ENCODE data around the gene EGR2. TPM values are rescaled to one million over a fixed set of nuclear protein-coding genes. Genes with fewer than 3 reads are reported as not detected.

Gene EGR2
- total RNA-seq, 1 experiment from 2014 or later, result 2.6 TPM

GRCh38 chr10:62779487-62780248 is 36.5 kb downstream of the EGR2 start:
- no peak overlapping the region for H3K4me2 ChIP-seq (ENCODE audit: insufficient read depth, insufficient read length, low read length)
- H3K27ac ChIP-seq (ENCODE audit: insufficient read length, low read depth, low read length), result no peak overlapping the region
- no peak overlapping the region for H2AFZ ChIP-seq (ENCODE audit: low read length)
- WGBS (ENCODE audit: extremely low coverage, insufficient read length, low lambda C conversion rate), result no CpG with 5 or more reads among the region's 5 CpGs
- H3K27ac Mint-ChIP-seq, result no peak overlapping the region
- no peaks in the 10 kb centered on the region for H3K23me2 ChIP-seq (ENCODE audit: insufficient read length, low read depth, low read length, poor library complexity, severe bottlenecking)
- H4K20me1 ChIP-seq (ENCODE audit: control insufficient read depth, insufficient read depth, insufficient read length), result no peaks in the 10 kb centered on the region
- no peak overlapping the region for H2BK12ac ChIP-seq (ENCODE audit: insufficient read length, low read depth, low read length)
- no peak overlapping the region for H3K23ac ChIP-seq (ENCODE audit: insufficient read length, low read depth, low read length)
- no peaks in the 10 kb centered on the region for H3K27me3 ChIP-seq (ENCODE audit: insufficient read depth, low read length)
- H2BK20ac ChIP-seq (ENCODE audit: low read depth, low read length, poor library complexity, severe bottlenecking), result no peak overlapping the region
- H3K18ac ChIP-seq (ENCODE audit: insufficient read length, low read depth, low read length), result no peak overlapping the region
- no peak overlapping the region for H2BK120ac ChIP-seq (ENCODE audit: low read depth, low read length, poor library complexity, severe bottlenecking)
- no peaks in the 10 kb centered on the region for H3K4me1 ChIP-seq (ENCODE audit: insufficient read depth, low read length)
- peaks cover 4 to 5% of the 10 kb centered on the region in 2 experiments; a peak in 3 of 5 replicates for H3K9me3 Mint-ChIP-seq
- H3K79me1 ChIP-seq (ENCODE audit: insufficient read depth, low read depth, low read length, poor library complexity, severe bottlenecking), result no peaks in the 10 kb centered on the region
- no peak overlapping the region for H3K9ac ChIP-seq (ENCODE audit: extremely low read depth, insufficient read length, low read length)
- H2BK15ac ChIP-seq (ENCODE audit: low read depth, low read length), result no peak overlapping the region
- DNase-seq, result no peak
- no peaks in the 10 kb centered on the region for H3K4me1 Mint-ChIP-seq
- no peak overlapping the region for H4K8ac ChIP-seq (replicated peaks; ENCODE audit: insufficient read length, low read depth, low read length)
- no peak overlapping the region for H3K14ac ChIP-seq (ENCODE audit: insufficient read depth, low read length)
- H2AK5ac ChIP-seq (ENCODE audit: insufficient read length, low read length), result no peak overlapping the region
- no peaks in the 10 kb centered on the region for H3K9me3 ChIP-seq (ENCODE audit: control insufficient read depth, low read depth, low read length)
- H3K79me2 ChIP-seq (ENCODE audit: insufficient read depth, low read length), result no peaks in the 10 kb centered on the region
- H2BK5ac ChIP-seq (ENCODE audit: insufficient read length, low read length), result no peak overlapping the region
- H4K91ac ChIP-seq (ENCODE audit: insufficient read length, low read depth, low read length), result no peak overlapping the region
- H3K56ac ChIP-seq (ENCODE audit: insufficient read length, low read depth, low read length), result no peak overlapping the region
- H3T11ph ChIP-seq (ENCODE audit: low read length), result no peak overlapping the region
- H3K4me3 Mint-ChIP-seq, result no peak overlapping the region
- no peak overlapping the region for H4K5ac ChIP-seq (ENCODE audit: insufficient read length, low read depth, low read length)
- H3K27me3 Mint-ChIP-seq (ENCODE audit: low read depth), result no peaks in the 10 kb centered on the region; the same call in 1 of the 2 replicates
- peaks cover 0 to 4% (median 1%) of the 10 kb centered on the region in 3 experiments; a peak in 3 of 7 replicates for H3K36me3 Mint-ChIP-seq (ENCODE audit: insufficient read depth in 1 of 3, low read depth in 3 of 3)
- no peak for TF ChIP-seq CTCF (conservative IDR thresholded peaks at IDR 0.05)
- no peak overlapping the region for H3K4ac ChIP-seq (ENCODE audit: low read depth, low read length)

All from H9 (cell line).